ENCODE measurements around the gene CCL5.

Gene CCL5

DNA sequence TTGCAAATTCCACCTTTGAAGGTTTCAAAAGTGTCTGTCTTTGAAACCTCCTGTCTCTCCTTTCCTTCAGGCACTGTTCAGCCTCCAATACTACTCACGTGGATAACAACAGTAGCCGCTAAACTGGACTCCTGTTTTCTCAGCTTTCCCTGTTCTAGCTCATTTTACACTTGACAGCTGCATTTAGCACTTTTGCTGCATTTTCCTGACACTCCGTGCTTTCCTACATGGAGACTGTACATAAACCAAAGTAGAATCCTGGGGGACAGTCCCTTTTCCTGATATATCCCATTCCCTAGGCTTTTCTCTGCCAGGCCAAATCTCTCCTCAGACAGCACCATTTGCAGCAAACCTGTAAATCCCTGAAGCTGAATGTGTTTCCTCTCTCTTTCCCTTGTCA is 3.6 kb downstream of the CCL5 start:
- Mint-ChIP-seq H3K4me1 (peaks cover 16% of the 10 kb centered on the region), H3K36me3 (ENCODE audit: low read depth) (no peaks in the 10 kb centered on the region), H3K27ac (no peak overlapping the region), H3K4me3 (no peak overlapping the region), H3K27me3 (ENCODE audit: low read depth, poor library complexity) (peaks cover 17% of the 10 kb centered on the region), H3K9me3 (no peaks in the 10 kb centered on the region)
- TF ChIP-seq, protein P1, sequence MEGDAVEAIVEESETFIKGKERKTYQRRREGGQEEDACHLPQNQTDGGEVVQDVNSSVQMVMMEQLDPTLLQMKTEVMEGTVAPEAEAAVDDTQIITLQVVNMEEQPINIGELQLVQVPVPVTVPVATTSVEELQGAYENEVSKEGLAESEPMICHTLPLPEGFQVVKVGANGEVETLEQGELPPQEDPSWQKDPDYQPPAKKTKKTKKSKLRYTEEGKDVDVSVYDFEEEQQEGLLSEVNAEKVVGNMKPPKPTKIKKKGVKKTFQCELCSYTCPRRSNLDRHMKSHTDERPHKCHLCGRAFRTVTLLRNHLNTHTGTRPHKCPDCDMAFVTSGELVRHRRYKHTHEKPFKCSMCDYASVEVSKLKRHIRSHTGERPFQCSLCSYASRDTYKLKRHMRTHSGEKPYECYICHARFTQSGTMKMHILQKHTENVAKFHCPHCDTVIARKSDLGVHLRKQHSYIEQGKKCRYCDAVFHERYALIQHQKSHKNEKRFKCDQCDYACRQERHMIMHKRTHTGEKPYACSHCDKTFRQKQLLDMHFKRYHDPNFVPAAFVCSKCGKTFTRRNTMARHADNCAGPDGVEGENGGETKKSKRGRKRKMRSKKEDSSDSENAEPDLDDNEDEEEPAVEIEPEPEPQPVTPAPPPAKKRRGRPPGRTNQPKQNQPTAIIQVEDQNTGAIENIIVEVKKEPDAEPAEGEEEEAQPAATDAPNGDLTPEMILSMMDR (IDR thresholded peaks at IDR 0.05) = no peak
- DNase-seq = no peak

DNA sequence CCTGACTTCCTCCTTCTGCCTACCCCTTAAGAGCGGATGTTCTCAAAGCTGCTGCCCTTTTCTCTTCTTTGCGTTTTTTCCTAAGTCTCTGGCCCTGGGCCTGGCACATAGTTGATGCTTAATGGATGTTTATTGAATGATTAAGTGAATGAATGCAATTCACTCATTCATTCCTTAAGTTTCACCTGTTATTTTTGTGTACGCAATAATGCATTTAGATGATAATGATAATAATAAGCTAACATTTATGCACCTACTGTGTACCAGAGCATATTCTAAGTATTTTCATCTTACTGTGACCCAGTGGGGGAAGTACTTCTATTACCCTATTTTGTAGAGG is 4.4 kb downstream of the CCL5 start:
- Mint-ChIP-seq H3K27me3 (ENCODE audit: low read depth, poor library complexity) (peaks cover 17% of the 10 kb centered on the region), H3K36me3 (ENCODE audit: low read depth) (no peaks in the 10 kb centered on the region), H3K4me3 (no peak overlapping the region), H3K4me1 (peaks cover 16% of the 10 kb centered on the region), H3K27ac (no peak overlapping the region), H3K9me3 (no peaks in the 10 kb centered on the region)
- TF ChIP-seq, protein P1 (IDR thresholded peaks at IDR 0.05) = no peak
- no peak for DNase-seq

DNA sequence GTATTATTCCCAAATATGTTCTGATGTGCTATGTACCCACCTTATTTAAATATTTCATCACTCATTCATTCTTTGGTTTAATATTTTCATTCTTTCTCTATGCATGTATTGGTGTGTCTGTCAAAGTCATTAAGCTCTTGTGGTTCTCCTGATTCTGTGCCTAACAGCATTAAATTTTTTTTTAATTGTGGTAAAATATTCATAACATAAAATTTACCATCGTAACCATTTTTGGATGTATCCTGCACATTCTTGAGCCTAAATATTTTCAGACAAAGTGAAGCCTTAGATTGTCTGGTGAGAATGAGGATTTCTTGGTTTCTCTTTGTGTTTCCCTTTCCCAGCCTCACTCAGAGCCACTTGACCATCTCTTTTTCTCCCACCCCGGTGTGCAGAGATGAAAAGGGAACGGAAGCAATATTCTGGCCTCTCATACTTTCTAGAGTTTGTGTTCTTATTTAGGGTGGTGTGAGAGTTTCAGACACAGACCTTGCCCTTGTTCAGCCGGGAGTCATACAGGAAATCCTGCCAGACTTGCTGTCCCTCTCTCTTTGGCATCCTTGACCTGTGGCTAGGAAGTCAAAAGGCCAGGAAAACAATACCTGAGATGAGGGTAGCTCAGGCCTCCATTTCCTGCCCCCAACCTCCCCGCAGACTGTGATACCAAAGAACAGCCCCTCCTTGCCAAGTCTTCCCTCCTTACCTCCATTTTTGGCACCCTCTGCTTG is 4.9 kb downstream of the CCL5 start:
- H3K4me1 Mint-ChIP-seq = peaks cover 16% of the 10 kb centered on the region
- TF ChIP-seq, protein P1 (IDR thresholded peaks at IDR 0.05) = no peak
- H3K9me3 Mint-ChIP-seq = no peaks in the 10 kb centered on the region
- no peak for DNase-seq
- H3K27me3 Mint-ChIP-seq (ENCODE audit: low read depth, poor library complexity) = peaks cover 17% of the 10 kb centered on the region
- no peak overlapping the region for H3K27ac Mint-ChIP-seq
- no peak overlapping the region for H3K4me3 Mint-ChIP-seq
- no peaks in the 10 kb centered on the region for H3K36me3 Mint-ChIP-seq (ENCODE audit: low read depth)

DNA sequence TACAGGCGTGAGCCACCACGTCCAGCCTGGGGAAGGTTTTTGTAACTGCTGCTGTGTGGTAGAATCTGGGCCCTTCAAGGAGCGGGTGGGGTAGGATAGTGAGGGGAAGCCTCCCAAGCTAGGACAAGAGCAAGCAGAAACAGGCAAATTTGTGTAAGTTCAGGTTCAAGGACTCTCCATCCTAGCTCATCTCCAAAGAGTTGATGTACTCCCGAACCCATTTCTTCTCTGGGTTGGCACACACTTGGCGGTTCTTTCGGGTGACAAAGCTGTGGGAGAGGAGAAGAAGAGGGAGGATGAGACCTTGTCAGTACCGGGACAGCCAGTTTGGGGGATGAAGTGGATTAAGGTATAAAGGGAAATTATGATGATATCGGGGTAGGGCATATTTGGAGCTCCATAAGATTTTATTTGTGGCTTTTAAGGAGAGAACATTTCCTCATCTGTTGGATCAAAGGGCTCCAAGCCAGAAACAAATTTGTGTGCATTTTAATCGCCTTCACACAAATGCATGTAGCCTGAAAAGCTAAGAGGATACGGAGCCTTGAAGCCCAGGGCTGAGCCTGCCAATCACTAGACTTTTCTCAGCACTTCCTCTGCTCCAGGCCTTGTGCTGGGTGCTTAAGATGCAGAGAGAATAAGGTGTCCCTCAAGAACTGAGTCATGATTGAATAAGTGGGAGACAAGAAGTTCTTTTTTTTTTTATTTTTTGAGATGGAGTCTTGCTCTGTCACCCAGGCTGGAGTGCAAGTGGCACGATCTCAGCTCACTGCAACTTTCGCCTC is 7.8 kb downstream of the CCL5 start:
- Mint-ChIP-seq H3K27ac (no peak overlapping the region), H3K4me3 (no peak overlapping the region), H3K36me3 (ENCODE audit: low read depth) (no peaks in the 10 kb centered on the region), H3K4me1 (peaks cover 16% of the 10 kb centered on the region), H3K27me3 (ENCODE audit: low read depth, poor library complexity) (peaks cover 7% of the 10 kb centered on the region), H3K9me3 (no peaks in the 10 kb centered on the region)
- no peak for DNase-seq
- TF ChIP-seq, protein P1 (IDR thresholded peaks at IDR 0.05) = no peak

DNA sequence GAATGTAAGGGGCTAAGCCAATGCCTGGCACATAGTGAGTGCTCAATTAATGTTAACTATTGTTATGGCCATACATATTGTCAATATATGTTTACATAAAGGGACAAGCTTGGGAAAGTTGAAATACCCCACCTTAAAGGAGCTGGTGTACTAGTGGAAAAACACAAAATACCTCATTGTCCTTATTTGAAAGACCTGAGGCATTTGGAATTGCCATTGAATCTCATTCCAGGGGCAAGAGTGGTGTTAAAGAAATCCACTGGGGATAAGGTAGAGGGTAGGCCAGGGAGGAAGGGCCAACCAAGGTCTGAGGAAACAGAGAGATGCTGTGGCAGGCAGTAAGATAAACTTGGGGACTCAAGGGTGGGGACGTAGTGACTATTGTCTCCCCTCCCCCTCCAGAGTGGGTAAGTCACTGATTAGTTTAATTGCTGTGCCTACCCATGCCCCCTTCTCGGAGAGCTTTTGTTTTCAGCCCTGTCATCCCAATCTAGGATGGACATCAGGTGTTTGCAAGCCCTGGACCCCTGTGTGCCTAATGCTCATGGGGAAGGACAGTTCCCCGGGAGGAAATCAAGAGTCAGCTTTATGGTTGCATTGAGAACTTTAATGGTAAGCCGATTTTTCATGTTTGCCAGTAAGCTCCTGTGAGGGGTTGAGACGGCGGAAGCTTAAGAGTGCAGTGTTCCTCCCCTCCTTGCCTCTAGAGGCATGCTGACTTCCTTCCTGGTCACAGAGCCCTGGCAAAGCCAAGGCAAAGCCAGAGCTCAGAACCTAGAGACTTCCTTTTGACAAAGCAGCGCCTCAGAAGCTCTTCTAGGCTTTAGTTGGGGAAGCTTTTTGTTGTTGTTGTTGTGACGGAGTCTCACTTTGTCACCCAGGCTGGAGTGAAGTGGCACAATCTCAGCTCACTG is 9.0 kb downstream of the CCL5 start:
- TF ChIP-seq, protein P1 (IDR thresholded peaks at IDR 0.05) = no peak
- H3K9me3 Mint-ChIP-seq = no peaks in the 10 kb centered on the region
- H3K27me3 Mint-ChIP-seq (ENCODE audit: low read depth, poor library complexity) = peaks cover 7% of the 10 kb centered on the region
- no peak for DNase-seq
- H3K4me1 Mint-ChIP-seq = peaks cover 9% of the 10 kb centered on the region
- H3K27ac Mint-ChIP-seq = no peak overlapping the region
- H3K36me3 Mint-ChIP-seq (ENCODE audit: low read depth) = no peaks in the 10 kb centered on the region
- no peak overlapping the region for H3K4me3 Mint-ChIP-seq

Data from nephron progenitor cell (in vitro differentiated cells).